GM21786 (cell line): Measurements from ENCODE around the gene GPD1L.
"Not testable (repeated sequence)": the region's sequence is repeated elsewhere in the genome, so short reads cannot be mapped to it uniquely, and the experiment has no call there.

ENCODE experiments used
- ATAC-seq: cut with Tn5 transposase; IDR thresholded peaks from one replicate; pipeline ENCODE4 v1.9.1; 2021; ENCODE audit not compliant: unreplicated experiment

Gene GPD1L

GRCh38 chr3:32106132-32106928 lies at the start of gene GPD1L:
Gene GPD1L, plus strand, starts transcription at chr3:32106620. Its CDS starts 92 bp downstream, at chr3:32106712.
- peak; percentile 100 for ATAC-seq

GRCh38 chr3:32058465-32058864 lies 48.0 kb upstream of the GPD1L start:
- not testable (repeated sequence) for ATAC-seq

GRCh38 chr3:32062950-32063582 lies 43.4 kb upstream of the GPD1L start:
- ATAC-seq: no peak

DNA sequence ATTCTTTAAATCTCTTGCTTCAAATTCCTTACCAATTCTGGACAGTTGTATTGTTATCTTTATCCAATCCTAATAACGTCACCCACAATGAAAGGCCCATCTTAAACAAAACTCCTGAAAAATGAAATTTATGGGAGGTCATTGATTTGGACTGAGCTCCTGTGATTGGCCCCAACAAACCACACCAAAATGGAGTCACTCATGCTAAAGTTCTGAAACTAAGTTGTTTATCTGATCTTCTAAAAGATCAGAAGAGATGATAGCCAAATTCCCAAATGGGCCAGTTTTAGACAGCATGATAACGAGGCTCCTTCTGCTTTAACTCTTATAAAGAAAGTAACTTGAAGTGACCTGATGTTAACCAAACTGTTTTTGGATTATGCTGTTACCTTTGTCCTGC lies 39.7 kb upstream of the GPD1L start:
- no peak for ATAC-seq

GRCh38 chr3:32074194-32074593 lies 32.2 kb upstream of the GPD1L start:
- not testable (repeated sequence) for ATAC-seq

DNA sequence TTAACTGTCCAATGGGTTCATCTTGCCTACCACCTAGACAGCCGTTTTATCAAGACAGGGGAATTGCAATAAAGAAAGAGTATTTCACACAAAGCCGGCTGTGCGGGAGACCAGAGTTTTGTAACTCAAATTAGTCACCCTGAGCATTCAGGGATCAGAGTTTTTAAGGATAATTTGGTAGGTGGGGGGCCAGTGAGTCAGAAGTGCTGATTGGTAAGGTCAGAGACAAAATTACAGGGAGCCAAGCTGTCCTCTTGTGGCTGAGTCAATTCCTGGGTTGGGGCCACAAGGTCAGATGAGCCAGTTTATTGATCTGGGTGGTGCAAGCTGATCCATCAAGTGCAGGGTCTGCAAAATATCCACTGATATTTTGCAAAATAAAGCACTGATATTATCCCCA lies 29.9 kb upstream of the GPD1L start:
- no peak for ATAC-seq

- ATAC-seq: no peak
Measured at GRCh38 chr3:32077260-32078084, 28.9 kb upstream of the GPD1L start.

DNA sequence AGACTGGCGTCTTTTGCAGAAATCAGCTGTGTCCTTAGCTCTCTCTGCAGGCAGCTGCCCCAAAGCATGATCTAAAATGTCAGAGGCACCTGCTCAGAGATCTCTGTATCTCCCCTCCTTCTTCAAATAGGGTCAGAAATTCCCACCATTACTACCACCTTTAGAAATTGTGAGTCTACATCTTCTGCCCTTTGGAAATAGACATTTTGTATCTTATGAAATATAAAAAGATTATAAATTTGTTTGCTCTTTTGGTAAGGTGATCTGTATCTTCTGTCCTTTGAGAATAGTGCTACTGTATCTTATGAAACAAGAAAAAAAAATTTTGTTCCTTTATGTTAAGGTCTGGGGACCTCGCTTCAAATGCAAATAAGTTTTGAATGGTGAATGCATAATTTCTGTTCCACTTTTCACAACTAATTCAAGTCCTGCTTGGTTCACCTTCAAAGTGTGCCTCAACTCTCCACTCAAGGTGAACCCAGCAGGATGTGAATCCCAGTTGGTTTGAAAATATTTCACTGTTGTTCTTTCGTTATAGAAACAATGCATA lies 28.3 kb upstream of the GPD1L start:
- no peak for ATAC-seq

DNA sequence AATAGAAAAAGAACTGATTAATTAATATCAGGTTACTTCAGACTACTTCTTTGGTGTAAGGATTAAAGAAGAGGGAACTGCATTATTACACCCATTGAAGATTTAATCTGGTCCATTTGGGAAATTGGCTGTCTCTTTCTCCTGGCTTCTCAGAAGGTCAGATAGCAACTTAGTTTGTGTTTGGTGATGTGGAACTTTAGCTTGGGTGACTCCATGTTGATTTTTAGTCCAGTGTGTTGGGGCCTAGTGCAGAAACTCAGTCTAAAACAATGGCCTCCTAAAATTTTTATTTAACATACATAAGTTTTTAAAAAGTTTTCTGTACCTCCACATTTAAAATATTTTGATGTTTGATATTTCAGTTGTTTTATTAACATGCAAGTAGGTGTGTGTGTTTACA lies 27.6 kb upstream of the GPD1L start:
- no peak for ATAC-seq

- no peak for ATAC-seq
Measured at GRCh38 chr3:32082721-32083120, 23.7 kb upstream of the GPD1L start.

GRCh38 chr3:32083702-32084270 lies 22.6 kb upstream of the GPD1L start:
- no peak for ATAC-seq

DNA sequence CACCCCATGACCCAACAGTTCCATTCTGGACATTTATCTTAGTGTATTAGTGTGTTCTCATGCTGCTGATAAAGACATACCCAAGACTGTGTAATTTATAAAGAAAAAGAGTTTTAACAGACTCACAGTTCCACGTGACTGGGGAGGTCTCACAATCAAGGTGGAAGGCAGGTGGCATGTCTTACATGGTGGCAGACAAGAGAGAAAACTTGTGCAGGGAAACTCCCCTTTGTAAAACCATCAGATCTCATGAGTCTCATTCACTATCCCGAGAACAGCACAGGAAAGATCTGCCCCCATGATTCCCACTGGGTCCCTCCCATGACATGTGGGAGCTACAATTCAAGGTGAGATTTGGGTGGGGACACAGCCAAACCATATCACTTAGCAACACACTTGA lies 21.6 kb upstream of the GPD1L start:
- ATAC-seq: no peak

- ATAC-seq: no peak
Measured at GRCh38 chr3:32086464-32086863, 20.0 kb upstream of the GPD1L start.

DNA sequence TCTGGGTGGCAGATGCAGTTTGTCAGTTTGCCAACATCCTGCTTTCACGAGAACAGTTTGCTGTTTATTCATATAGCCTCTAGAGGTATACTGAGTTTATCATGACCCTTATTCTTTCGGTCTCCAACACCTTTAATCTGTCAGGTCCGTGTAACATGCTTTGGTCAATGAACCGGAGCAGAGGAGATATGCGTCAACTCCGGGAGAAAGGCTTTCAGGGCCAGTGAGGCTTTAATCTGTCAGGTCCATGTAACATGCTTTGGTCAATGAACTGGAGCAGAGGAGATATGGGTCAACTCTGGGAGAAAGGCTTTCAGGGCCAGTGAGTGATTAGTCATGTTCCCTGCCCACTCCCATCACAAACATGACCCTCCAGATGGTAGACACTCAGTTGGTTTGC lies 16.9 kb upstream of the GPD1L start:
- no peak for ATAC-seq

DNA sequence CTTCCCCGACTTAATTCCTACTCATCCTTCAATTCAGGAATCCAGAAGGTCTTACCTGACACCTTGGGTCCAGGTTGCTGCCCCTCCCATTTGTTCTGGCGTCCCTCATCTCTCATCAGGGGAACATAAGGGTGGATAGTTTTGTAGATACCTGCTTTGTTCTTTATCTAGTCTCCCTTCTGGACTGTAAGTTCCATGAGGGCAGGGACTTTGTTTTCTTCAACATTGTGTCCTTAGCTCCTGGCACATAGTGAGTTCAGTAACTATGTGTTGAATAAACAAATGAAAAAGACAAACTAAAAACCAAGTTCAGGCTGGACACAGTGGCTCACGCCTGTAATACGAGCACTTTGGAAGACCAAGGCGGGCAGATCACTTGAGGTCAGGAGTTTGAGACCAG lies 13.2 kb upstream of the GPD1L start:
- no peak for ATAC-seq

DNA sequence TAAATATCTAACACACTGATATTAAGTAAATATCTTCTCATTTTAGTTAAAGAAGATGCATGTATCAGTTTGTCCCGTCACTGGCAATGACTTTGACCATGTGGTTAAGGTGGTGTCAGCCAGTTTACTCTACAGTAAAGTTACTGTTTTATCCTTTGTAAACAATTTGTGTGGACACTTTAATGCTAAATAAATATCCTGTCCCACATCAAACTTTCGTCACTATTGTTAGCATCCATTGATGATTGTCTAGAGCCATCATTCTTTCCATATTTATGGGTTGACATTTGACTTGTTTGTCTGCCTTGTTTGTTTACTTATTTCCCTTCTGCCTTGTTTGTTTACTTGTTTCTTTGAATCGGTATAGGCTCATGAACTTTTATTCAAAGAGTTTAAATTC lies 11.0 kb upstream of the GPD1L start:
- ATAC-seq: no peak

DNA sequence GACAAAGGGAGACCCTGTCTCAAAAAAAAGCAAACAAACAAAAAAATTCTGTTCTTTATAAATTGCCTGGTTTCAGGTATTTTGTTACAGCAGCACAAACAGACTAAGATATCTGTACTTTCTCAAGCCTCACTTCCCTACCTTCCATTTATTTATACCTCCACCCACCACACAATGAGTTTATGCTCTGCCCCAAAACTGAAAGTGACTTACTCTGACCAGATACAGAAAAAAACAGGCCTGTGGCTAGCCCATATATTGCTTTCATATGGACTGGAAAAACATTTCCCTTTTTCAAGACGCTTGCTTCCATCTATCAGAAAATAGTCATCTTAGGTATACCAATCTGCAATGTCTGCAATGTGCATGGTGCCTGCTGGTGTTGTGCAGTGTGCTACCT lies 8.7 kb upstream of the GPD1L start:
- no peak for ATAC-seq

DNA sequence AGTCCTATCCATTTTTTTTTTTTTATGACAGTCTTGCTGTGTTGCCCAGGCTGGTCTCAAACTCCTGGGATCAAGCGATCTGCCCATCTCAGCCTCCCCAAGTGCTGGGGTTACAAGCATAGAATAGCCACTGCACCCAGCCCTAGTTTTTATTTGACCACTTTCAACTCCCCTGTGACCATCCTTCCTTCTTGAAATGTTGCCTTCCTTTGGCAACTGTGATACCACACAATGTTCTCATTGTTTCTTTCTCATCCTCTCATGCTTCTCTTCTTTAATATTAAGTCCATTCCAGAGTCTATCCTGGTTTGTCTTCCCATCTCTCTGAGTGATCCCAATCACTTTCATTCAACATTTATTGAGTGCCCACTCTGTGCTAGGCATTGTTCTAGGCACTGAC lies 7.9 kb upstream of the GPD1L start:
- ATAC-seq: no peak

- no peak for ATAC-seq
Measured at GRCh38 chr3:32100465-32100864, 6.0 kb upstream of the GPD1L start.

- ATAC-seq: no peak
Measured at GRCh38 chr3:32102289-32102688, 4.1 kb upstream of the GPD1L start.

DNA sequence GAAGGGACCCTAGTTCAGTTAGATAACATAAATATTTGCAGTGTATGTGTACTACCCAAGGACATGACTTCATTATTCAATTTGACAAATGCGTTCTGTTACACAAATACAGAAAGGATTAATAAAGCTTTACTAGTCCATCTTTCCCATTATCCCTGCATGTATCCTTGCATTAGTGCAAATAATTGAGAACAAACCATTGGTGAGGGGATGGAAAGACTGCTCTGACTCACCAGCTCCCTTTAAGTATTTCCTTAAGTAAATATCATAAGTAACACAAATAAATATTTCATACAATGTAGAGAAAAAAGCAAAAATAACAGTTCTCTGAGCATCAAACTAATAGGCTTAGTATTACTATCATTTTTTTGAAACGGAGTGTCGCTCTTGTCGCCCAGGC lies 1.9 kb upstream of the GPD1L start:
- ATAC-seq: no peak
